WTC11 (cell line): ENCODE results near the gene REM1. TPM values are rescaled to one million over a fixed set of nuclear protein-coding genes. Genes with fewer than 3 reads are reported as not detected.

Source experiments
- ATAC-seq: fragments of 200-7000 bp; cut with Tn5 transposase; 2 replicates; pipeline ENCODE4 v1.10.0; 2021; ENCODE audit warnings: mild to moderate bottlenecking, moderate library complexity
- Bru-seq: library from RNA; stranded (reverse); fragments of 400-500 nt; gene quantifications from one replicate; lab custom pipeline; 2021; lab: Mats Ljungman, UMichigan
- CTCF ChIA-PET: fragments of 300-600 bp; sonication (Branson Sonifier 250); formaldehyde crosslinking; loops from one replicate; lab custom pipeline; 2021; ENCODE audit warnings: antibody characterized with exemption; lab: Charles Lee
- POLR2A ChIA-PET: fragments of 350-600 bp; sonication (Branson Sonifier 250); formaldehyde crosslinking; loops from one replicate; lab custom pipeline; 2021; ENCODE audit warnings: antibody characterized with exemption; lab: Charles Lee
- DNase-seq: peaks from one replicate; pipeline ENCODE4 v3.0.0; 2021; ENCODE audit warnings: low spot score
- H3K27ac Mint-ChIP-seq: 2 replicates; pipeline ENCODE4 v1.8.0; 2021; ENCODE audit warnings: mixed read lengths
- H3K27me3 Mint-ChIP-seq: 2 replicates; pipeline ENCODE4 v1.8.0; 2021; ENCODE audit warnings: low read depth, mild to moderate bottlenecking, moderate library complexity, mixed read lengths
- H3K36me3 Mint-ChIP-seq: 2 replicates; pipeline ENCODE4 v1.8.0; 2021; ENCODE audit warnings: mixed read lengths
- H3K4me1 Mint-ChIP-seq: 2 replicates; pipeline ENCODE4 v1.8.0; 2022; ENCODE audit warnings: mixed read lengths
- H3K4me3 Mint-ChIP-seq: 2 replicates; pipeline ENCODE4 v1.8.0; 2021; ENCODE audit warnings: mild to moderate bottlenecking, moderate library complexity, mixed read lengths
- H3K9me3 Mint-ChIP-seq: 2 replicates; pipeline ENCODE4 v1.8.0; 2021; ENCODE audit warnings: mixed read lengths
- CDX4 ChIP-seq: fragments of 250-450 bp; sonication (Bioruptor Pico); IDR thresholded peaks from 2 replicates; pipeline ENCODE4 v1.9.0; 2021; ENCODE audit warnings: moderate library complexity, mild to moderate bottlenecking, inconsistent platforms, borderline replicate concordance
- CREB1 ChIP-seq: sonication (generic); formaldehyde crosslinking; IDR thresholded peaks from 2 replicates; pipeline ENCODE4 v1.8.0; 2023; ENCODE audit warnings: mild to moderate bottlenecking, missing genetic modification reagents
- GABPB1 ChIP-seq: sonication (generic); formaldehyde crosslinking; IDR thresholded peaks from 2 replicates; pipeline ENCODE4 v1.8.1; 2023; ENCODE audit warnings: mild to moderate bottlenecking, missing genetic modification reagents
- NFE2L1 ChIP-seq: sonication (generic); formaldehyde crosslinking; IDR thresholded peaks from 2 replicates; pipeline ENCODE4 v1.8.1; 2023; ENCODE audit warnings: missing genetic modification reagents
- OVOL2 ChIP-seq: fragments of 250-450 bp; sonication (Bioruptor Pico); IDR thresholded peaks from 2 replicates; pipeline ENCODE4 v1.9.0; 2021; ENCODE audit warnings: mild to moderate bottlenecking, borderline replicate concordance
- STAT6 ChIP-seq: sonication (generic); formaldehyde crosslinking; conservative IDR thresholded peaks from 2 replicates; pipeline ENCODE4 v1.8.1; 2023; ENCODE audit warnings: mild to moderate bottlenecking, low read depth, missing genetic modification reagents, moderate library complexity
- USF1 ChIP-seq: sonication (generic); formaldehyde crosslinking; IDR thresholded peaks from 2 replicates; pipeline ENCODE4 v1.8.0; 2022; ENCODE audit warnings: mild to moderate bottlenecking, missing genetic modification reagents
- ZNF138 ChIP-seq: sonication (generic); formaldehyde crosslinking; conservative IDR thresholded peaks from 2 replicates; pipeline ENCODE4 v1.8.1; 2022; ENCODE audit warnings: mild to moderate bottlenecking, moderate library complexity, missing genetic modification reagents
- ZNF263 ChIP-seq: sonication (generic); formaldehyde crosslinking; IDR thresholded peaks from 2 replicates; pipeline ENCODE4 v1.8.1; 2022; ENCODE audit warnings: low read depth, mild to moderate bottlenecking, moderate library complexity, missing genetic modification reagents
- ZNF423 ChIP-seq: fragments of 250-450 bp; sonication (Bioruptor Pico); IDR thresholded peaks from 2 replicates; pipeline ENCODE4 v2.1.2; 2022; ENCODE audit warnings: mild to moderate bottlenecking, moderate library complexity
- ZNF671 ChIP-seq: fragments of 250-450 bp; sonication (Bioruptor Pico); IDR thresholded peaks from 2 replicates; pipeline ENCODE4 v1.8.0; 2021; ENCODE audit warnings: mild to moderate bottlenecking
- long read RNA-seq, 3 experiments: library from RNA in 1 of 3; library from capped mRNA in 1 of 3; library from polyadenylated mRNA in 1 of 3; unstranded in 2 of 3; stranded (forward) in 1 of 3; transcript quantifications; one replicate each; pipeline ENCODE4 v2.0.0, GENCODE V29; 2021
- total RNA-seq: library from RNA; stranded (reverse); gene quantifications from 3 replicates; pipeline ENCODE4 v1.2.3, GENCODE V29; 2021
- TF ChIP-seq, protein P1 (sequence below): sonication (generic); formaldehyde crosslinking; IDR thresholded peaks from 2 replicates; pipeline ENCODE4 v1.8.0; 2022; ENCODE audit warnings: missing genetic modification reagents
- TF ChIP-seq, protein P2 (sequence below): sonication (generic); formaldehyde crosslinking; IDR thresholded peaks from 2 replicates; pipeline ENCODE4 v1.8.1; 2023; ENCODE audit warnings: mild to moderate bottlenecking, missing genetic modification reagents
- TF ChIP-seq, protein P3 (sequence below): fragments of 250-450 bp; sonication (Bioruptor Pico); IDR thresholded peaks from 2 replicates; pipeline ENCODE4 v2.1.2; 2022; ENCODE audit warnings: mild to moderate bottlenecking, moderate library complexity
- TF ChIP-seq, protein P4 (sequence below): fragments of 250-450 bp; sonication (Bioruptor Pico); conservative IDR thresholded peaks from 2 replicates; pipeline ENCODE4 v1.9.0; 2021; ENCODE audit warnings: mild to moderate bottlenecking
- TF ChIP-seq, protein P5 (sequence below): sonication (generic); formaldehyde crosslinking; IDR thresholded peaks from 2 replicates; pipeline ENCODE4 v1.8.0; 2022; ENCODE audit warnings: mild to moderate bottlenecking, missing genetic modification reagents

Gene REM1
- total RNA-seq, result not detected in 3 replicates
- not detected for Bru-seq, nascent RNA
- long read RNA-seq, experiment 1, result 0 reads
- long read RNA-seq, experiment 2, result 0 reads
- long read RNA-seq, experiment 3, result 0 reads

- DNase-seq, result peak; percentile 27
- H3K9me3 Mint-ChIP-seq, result peaks cover 45% of the 10 kb centered on the region
- H3K4me1 Mint-ChIP-seq, result no peaks in the 10 kb centered on the region
- POLR2A ChIA-PET, result no interaction called here
- TF ChIP-seq, protein P1, sequence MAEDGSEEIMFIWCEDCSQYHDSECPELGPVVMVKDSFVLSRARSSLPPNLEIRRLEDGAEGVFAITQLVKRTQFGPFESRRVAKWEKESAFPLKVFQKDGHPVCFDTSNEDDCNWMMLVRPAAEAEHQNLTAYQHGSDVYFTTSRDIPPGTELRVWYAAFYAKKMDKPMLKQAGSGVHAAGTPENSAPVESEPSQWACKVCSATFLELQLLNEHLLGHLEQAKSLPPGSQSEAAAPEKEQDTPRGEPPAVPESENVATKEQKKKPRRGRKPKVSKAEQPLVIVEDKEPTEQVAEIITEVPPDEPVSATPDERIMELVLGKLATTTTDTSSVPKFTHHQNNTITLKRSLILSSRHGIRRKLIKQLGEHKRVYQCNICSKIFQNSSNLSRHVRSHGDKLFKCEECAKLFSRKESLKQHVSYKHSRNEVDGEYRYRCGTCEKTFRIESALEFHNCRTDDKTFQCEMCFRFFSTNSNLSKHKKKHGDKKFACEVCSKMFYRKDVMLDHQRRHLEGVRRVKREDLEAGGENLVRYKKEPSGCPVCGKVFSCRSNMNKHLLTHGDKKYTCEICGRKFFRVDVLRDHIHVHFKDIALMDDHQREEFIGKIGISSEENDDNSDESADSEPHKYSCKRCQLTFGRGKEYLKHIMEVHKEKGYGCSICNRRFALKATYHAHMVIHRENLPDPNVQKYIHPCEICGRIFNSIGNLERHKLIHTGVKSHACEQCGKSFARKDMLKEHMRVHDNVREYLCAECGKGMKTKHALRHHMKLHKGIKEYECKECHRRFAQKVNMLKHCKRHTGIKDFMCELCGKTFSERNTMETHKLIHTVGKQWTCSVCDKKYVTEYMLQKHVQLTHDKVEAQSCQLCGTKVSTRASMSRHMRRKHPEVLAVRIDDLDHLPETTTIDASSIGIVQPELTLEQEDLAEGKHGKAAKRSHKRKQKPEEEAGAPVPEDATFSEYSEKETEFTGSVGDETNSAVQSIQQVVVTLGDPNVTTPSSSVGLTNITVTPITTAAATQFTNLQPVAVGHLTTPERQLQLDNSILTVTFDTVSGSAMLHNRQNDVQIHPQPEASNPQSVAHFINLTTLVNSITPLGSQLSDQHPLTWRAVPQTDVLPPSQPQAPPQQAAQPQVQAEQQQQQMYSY (CRISPR knock-in tag), result no peak
- TF ChIP-seq, protein P2, sequence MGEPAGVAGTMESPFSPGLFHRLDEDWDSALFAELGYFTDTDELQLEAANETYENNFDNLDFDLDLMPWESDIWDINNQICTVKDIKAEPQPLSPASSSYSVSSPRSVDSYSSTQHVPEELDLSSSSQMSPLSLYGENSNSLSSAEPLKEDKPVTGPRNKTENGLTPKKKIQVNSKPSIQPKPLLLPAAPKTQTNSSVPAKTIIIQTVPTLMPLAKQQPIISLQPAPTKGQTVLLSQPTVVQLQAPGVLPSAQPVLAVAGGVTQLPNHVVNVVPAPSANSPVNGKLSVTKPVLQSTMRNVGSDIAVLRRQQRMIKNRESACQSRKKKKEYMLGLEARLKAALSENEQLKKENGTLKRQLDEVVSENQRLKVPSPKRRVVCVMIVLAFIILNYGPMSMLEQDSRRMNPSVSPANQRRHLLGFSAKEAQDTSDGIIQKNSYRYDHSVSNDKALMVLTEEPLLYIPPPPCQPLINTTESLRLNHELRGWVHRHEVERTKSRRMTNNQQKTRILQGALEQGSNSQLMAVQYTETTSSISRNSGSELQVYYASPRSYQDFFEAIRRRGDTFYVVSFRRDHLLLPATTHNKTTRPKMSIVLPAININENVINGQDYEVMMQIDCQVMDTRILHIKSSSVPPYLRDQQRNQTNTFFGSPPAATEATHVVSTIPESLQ (CRISPR knock-in tag), result no peak
- TF ChIP-seq CREB1 (CRISPR knock-in tag) (no peak), ZNF263 (CRISPR knock-in tag) (no peak), NFE2L1 (no peak), ZNF671 (no peak), GABPB1 (CRISPR knock-in tag) (no peak), CDX4 (CRISPR knock-in tag) (no peak), USF1 (CRISPR knock-in tag) (no peak), ZNF423 (CRISPR knock-in tag) (no peak), OVOL2 (no peak), STAT6 (CRISPR knock-in tag) (no peak), ZNF138 (CRISPR knock-in tag) (no peak)
- TF ChIP-seq, protein P3, sequence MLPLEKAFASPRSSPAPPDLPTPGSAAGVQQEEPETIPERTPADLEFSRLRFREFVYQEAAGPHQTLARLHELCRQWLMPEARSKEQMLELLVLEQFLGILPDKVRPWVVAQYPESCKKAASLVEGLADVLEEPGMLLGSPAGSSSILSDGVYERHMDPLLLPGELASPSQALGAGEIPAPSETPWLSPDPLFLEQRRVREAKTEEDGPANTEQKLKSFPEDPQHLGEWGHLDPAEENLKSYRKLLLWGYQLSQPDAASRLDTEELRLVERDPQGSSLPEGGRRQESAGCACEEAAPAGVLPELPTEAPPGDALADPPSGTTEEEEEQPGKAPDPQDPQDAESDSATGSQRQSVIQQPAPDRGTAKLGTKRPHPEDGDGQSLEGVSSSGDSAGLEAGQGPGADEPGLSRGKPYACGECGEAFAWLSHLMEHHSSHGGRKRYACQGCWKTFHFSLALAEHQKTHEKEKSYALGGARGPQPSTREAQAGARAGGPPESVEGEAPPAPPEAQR (CRISPR knock-in tag), result no peak
- TF ChIP-seq, protein P4, sequence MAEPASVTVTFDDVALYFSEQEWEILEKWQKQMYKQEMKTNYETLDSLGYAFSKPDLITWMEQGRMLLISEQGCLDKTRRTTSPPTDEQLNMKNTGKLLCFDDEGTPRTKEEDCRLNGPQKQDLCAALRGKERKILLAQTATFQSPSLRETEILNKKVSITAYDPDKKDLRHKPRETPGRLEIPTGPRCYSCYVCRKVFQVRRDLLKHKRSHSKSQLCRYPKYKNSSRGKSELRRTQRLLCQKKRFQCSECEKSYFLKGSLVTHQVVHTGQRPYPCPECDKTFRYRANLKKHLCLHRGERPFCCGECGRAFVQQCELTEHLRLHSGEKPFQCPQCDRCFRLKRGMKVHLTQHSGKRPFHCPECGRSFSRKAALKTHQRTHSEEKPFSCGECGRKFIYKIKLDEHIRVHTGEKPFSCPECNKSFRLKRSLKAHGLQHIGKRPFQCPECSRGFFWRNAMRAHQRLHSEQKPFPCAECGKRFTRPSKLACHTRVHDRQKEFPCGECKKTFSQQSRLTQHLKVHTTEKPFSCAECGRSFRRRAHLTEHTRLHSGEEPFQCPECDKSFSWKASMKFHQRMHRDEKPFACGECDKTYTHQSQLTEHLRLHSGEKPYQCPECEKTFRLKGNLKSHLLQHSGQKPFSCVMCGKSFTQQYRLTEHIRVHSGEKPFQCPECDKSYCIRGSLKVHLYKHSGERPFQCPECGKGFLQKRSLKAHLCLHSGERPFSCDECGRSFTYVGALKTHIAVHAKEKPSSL, result no peak
- TF ChIP-seq, protein P5, sequence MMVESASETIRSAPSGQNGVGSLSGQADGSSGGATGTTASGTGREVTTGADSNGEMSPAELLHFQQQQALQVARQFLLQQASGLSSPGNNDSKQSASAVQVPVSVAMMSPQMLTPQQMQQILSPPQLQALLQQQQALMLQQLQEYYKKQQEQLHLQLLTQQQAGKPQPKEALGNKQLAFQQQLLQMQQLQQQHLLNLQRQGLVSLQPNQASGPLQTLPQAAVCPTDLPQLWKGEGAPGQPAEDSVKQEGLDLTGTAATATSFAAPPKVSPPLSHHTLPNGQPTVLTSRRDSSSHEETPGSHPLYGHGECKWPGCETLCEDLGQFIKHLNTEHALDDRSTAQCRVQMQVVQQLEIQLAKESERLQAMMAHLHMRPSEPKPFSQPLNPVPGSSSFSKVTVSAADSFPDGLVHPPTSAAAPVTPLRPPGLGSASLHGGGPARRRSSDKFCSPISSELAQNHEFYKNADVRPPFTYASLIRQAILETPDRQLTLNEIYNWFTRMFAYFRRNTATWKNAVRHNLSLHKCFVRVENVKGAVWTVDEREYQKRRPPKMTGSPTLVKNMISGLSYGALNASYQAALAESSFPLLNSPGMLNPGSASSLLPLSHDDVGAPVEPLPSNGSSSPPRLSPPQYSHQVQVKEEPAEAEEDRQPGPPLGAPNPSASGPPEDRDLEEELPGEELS (CRISPR knock-in tag), result no peak
- TF ChIP-seq, all 79 proteins: peak for 0
- peaks cover 62% of the 10 kb centered on the region for H3K27me3 Mint-ChIP-seq
- peak; percentile 95 for ATAC-seq
- peaks cover 43% of the 10 kb centered on the region for H3K36me3 Mint-ChIP-seq
- H3K4me3 Mint-ChIP-seq, result peak within 1 kb of the TSS; percentile 36
- CTCF ChIA-PET, result interaction anchor here (1.0 to 1.6 kb wide), 3 partner anchors 27 to 160 kb away, joined by 3 to 6 read pairs (median 5); no protein-coding TSS in a partner anchor
- no peak within 1 kb of the TSS for H3K27ac Mint-ChIP-seq
Observed at GRCh38 chr20:31474758-31475427, at the start of gene REM1, which contains the start of gene DEFB124. REM1 (plus strand) TSS chr20:31475288; CDS start chr20:31476446, 1,158 bp downstream. DEFB124 (minus strand) TSS chr20:31475127; CDS start chr20:31473013, 2,114 bp downstream.
